ENCODE results near the gene ATG12. TPM values are rescaled to one million over a fixed set of nuclear protein-coding genes. Genes with fewer than 3 reads are reported as not detected.
A peak's percentile ranks its signal among the peaks of the same experiment; 100 is the strongest.
"Not testable (repeated sequence)": the region's sequence is repeated elsewhere in the genome, so short reads cannot be mapped to it uniquely, and the experiment has no call there.

ATG12 gene
- total RNA-seq, 1 donor from 2014 or later: 23.6 TPM

GRCh38 chr5:115844321-115844817, 3.0 kb upstream of the ATG12 start:
- no peak for ATAC-seq
- intact Hi-C loops (cut with micrococcal nuclease): no loop called here

GRCh38 chr5:115843444-115844130, 2.2 kb upstream of the ATG12 start:
- intact Hi-C loops (cut with micrococcal nuclease): no loop called here
- no peak for DNase-seq

More at GRCh38 chr5:115844321-115844817, 3.0 kb upstream of the ATG12 start:
- no peak for DNase-seq

GRCh38 chr5:115842952-115843351, 1.6 kb upstream of the ATG12 start:
- ATAC-seq (no peak), DNase-seq (no peak)
- intact Hi-C loops (cut with micrococcal nuclease): no loop called here

More at GRCh38 chr5:115843444-115844130, 2.2 kb upstream of the ATG12 start:
- no peak for ATAC-seq

GRCh38 chr5:115842089-115842935, 947 bp upstream of the ATG12 start:
- DNase-seq (no peak), ATAC-seq (peak; percentile 77)
- intact Hi-C loops (cut with micrococcal nuclease): no loop called here

- DNase-seq (no peak), ATAC-seq (no peak)
- intact Hi-C loops (cut with micrococcal nuclease): no loop called here
These were observed 492 bp downstream of the ATG12 start for GRCh38 chr5:115840873-115841272.

GRCh38 chr5:115838885-115839518, 2.4 kb downstream of the ATG12 start:
- ATAC-seq: no peak
- intact Hi-C loops (cut with micrococcal nuclease): no loop called here

GRCh38 chr5:115835481-115835880, 5.9 kb downstream of the ATG12 start:
- ATAC-seq (no peak), DNase-seq (no peak)
- intact Hi-C loops (cut with micrococcal nuclease): no loop called here

More at GRCh38 chr5:115838885-115839518, 2.4 kb downstream of the ATG12 start:
- no peak for DNase-seq

GRCh38 chr5:115831163-115831768, 10.1 kb downstream of the ATG12 start:
- intact Hi-C loops (cut with micrococcal nuclease): no loop called here
- ATAC-seq: peak; percentile 50
- no peak for DNase-seq

- ATAC-seq (no peak), DNase-seq (no peak)
- intact Hi-C loops (cut with micrococcal nuclease): no loop called here
These were observed 11.5 kb downstream of the ATG12 start for GRCh38 chr5:115829913-115830312.

GRCh38 chr5:115825948-115826347, 15.4 kb downstream of the ATG12 start:
- DNase-seq (no peak), ATAC-seq (no peak)
- intact Hi-C loops (cut with micrococcal nuclease): no loop called here

GRCh38 chr5:115824983-115825382, 16.4 kb downstream of the ATG12 start:
- intact Hi-C loops (cut with micrococcal nuclease); DNase-seq; ATAC-seq: not testable (repeated sequence)

- ATAC-seq: no peak
- intact Hi-C loops (cut with micrococcal nuclease): no loop called here
- no peak for DNase-seq
These were observed 20.5 kb downstream of the ATG12 start for GRCh38 chr5:115820846-115821245.

- intact Hi-C loops (cut with micrococcal nuclease): no loop called here
- DNase-seq (no peak), ATAC-seq (no peak)
These were observed 22.5 kb downstream of the ATG12 start for GRCh38 chr5:115818821-115819220.

- ATAC-seq: no peak
- intact Hi-C loops (cut with micrococcal nuclease): no loop called here
- no peak for DNase-seq
These were observed 24.0 kb downstream of the ATG12 start for GRCh38 chr5:115817386-115817785.

GRCh38 chr5:115816226-115817081, 24.9 kb downstream of the ATG12 start, which contains the start of gene CDO1:
Gene CDO1 (minus strand): TSS chr5:115816659. CDS start chr5:115816397, 262 bp downstream.
- ATAC-seq (peak; percentile 91), DNase-seq (peak; percentile 72)
- intact Hi-C loops (cut with micrococcal nuclease): no loop called here

- peak; percentile 61 for ATAC-seq
- peak; percentile 38 for DNase-seq
- intact Hi-C loops (cut with micrococcal nuclease): no loop called here
These were observed 25.6 kb downstream of the ATG12 start for GRCh38 chr5:115815693-115816225.

GRCh38 chr5:115815006-115815692, 26.2 kb downstream of the ATG12 start:
- ATAC-seq (no peak), DNase-seq (no peak)
- intact Hi-C loops (cut with micrococcal nuclease): no loop called here

- no peak for DNase-seq
- intact Hi-C loops (cut with micrococcal nuclease): no loop called here
- ATAC-seq: no peak
These were observed 27.6 kb downstream of the ATG12 start for GRCh38 chr5:115813719-115814118.

Data from left ventricle myocardium superior (tissue), 1 donor.